CD14-positive monocyte (primary cell): Measurements from ENCODE around the gene MRNIP. TPM values are rescaled to one million over a fixed set of nuclear protein-coding genes. Genes with fewer than 3 reads are reported as not detected.

Experiments
- DNase-seq, 3 donors: peaks; one replicate each; pipeline ENCODE4 v3.0.0-alpha.2; 2011 to 2022
- H2AFZ ChIP-seq: 2 replicates; pipeline ENCODE4 v1.6.0; 2012; ENCODE audit warnings: mild to moderate bottlenecking, low read depth, low read length, inconsistent platforms; ENCODE audit not compliant: insufficient read depth, poor library complexity, severe bottlenecking
- H3K27ac ChIP-seq, 2 donors: 1 replicate in 1 of 2; 2 replicates in 1 of 2; pipeline ENCODE4 v1.5.1; 2012 to 2013; ENCODE audit warnings: low read length in 2 of 2, control low read depth in 1 of 2, inconsistent platforms in 1 of 2, low read depth in 1 of 2, mild to moderate bottlenecking in 1 of 2
- H3K27me3 ChIP-seq, 2 donors: one replicate each; pipeline versions ENCODE4 v1.6.0 to v1.6.1; 2011 to 2013; ENCODE audit warnings: low read length in 2 of 2; ENCODE audit not compliant: control insufficient read depth in 2 of 2, insufficient read depth in 2 of 2
- H3K36me3 ChIP-seq, 2 donors: replicated peaks in 1 of 2; 1 replicate in 1 of 2; 2 replicates in 1 of 2; pipeline versions ENCODE4 v1.5.1 to v1.6.1; 2012 to 2013; ENCODE audit warnings: low read length in 2 of 2, control low read depth in 1 of 2, inconsistent platforms in 1 of 2, mild to moderate bottlenecking in 1 of 2; ENCODE audit not compliant: insufficient read depth in 2 of 2, control insufficient read depth in 1 of 2
- H3K4me1 ChIP-seq, 2 donors: 1 replicate in 1 of 2; 2 replicates in 1 of 2; pipeline versions ENCODE4 v1.5.1 to v1.6.1; 2012 to 2013; ENCODE audit warnings: low read length in 2 of 2, control low read depth in 1 of 2, inconsistent platforms in 1 of 2, mild to moderate bottlenecking in 1 of 2, moderate library complexity in 1 of 2; ENCODE audit not compliant: insufficient read depth in 2 of 2, control insufficient read depth in 1 of 2
- H3K4me2 ChIP-seq: replicated peaks from 2 replicates; pipeline ENCODE3; 2012; ENCODE audit warnings: low read length, moderate library complexity, mild to moderate bottlenecking; ENCODE audit not compliant: poor library complexity, severe bottlenecking; ENCODE audit errors: extremely low read depth
- H3K4me3 ChIP-seq, 3 experiments: fragments of 200-600 bp in 1 of 3; sonication (generic) in 1 of 3; replicated peaks in 1 of 3; 1 replicate in 2 of 3; 2 replicates in 1 of 3; pipeline ENCODE4 v1.5.1; 2011 to 2013; ENCODE audit warnings: low read length in 3 of 3, mild to moderate bottlenecking in 3 of 3, control low read depth in 2 of 3, low read depth in 2 of 3, inconsistent platforms in 1 of 3, moderate library complexity in 1 of 3
- H3K79me2 ChIP-seq: 2 replicates; pipeline ENCODE4 v1.6.0; 2012; ENCODE audit warnings: mild to moderate bottlenecking, control low read depth, inconsistent platforms, low read length, moderate library complexity; ENCODE audit not compliant: insufficient read depth
- H3K9ac ChIP-seq: 2 replicates; pipeline ENCODE4 v1.6.0; 2017; ENCODE audit warnings: low read length, mild to moderate bottlenecking; ENCODE audit not compliant: insufficient read depth, poor library complexity, severe bottlenecking
- H3K9me3 ChIP-seq, 2 donors: replicated peaks in 1 of 2; 1 replicate in 1 of 2; 2 replicates in 1 of 2; pipeline versions ENCODE4 v1.5.1 to v1.6.1; 2012 to 2013; ENCODE audit warnings: low read length in 2 of 2, control low read depth in 1 of 2; ENCODE audit not compliant: control insufficient read depth in 1 of 2, insufficient read depth in 1 of 2
- H4K20me1 ChIP-seq: 2 replicates; pipeline ENCODE4 v1.6.0; 2012; ENCODE audit warnings: mild to moderate bottlenecking, low read length, control low read depth, moderate library complexity; ENCODE audit not compliant: insufficient read depth
- H3K27ac Mint-ChIP-seq, 7 donors: one replicate each; pipeline ENCODE4 v1.8.0; 2020; ENCODE audit warnings: mild to moderate bottlenecking in 7 of 7, mixed read lengths in 7 of 7, moderate library complexity in 6 of 7, inconsistent platforms in 2 of 7
- H3K27me3 Mint-ChIP-seq, 3 donors: one replicate each; pipeline ENCODE4 v1.8.0; 2021 to 2022; ENCODE audit warnings: low read depth in 3 of 3, mild to moderate bottlenecking in 3 of 3, mixed read lengths in 3 of 3, moderate library complexity in 3 of 3, inconsistent platforms in 1 of 3
- H3K36me3 Mint-ChIP-seq, 2 donors: one replicate each; pipeline ENCODE4 v1.8.0; 2020; ENCODE audit warnings: mixed read lengths in 2 of 2, inconsistent platforms in 1 of 2, mild to moderate bottlenecking in 1 of 2
- H3K4me1 Mint-ChIP-seq: one replicate; pipeline ENCODE4 v1.8.0; 2020; ENCODE audit warnings: mild to moderate bottlenecking, mixed read lengths
- H3K4me3 Mint-ChIP-seq, 2 donors: one replicate each; pipeline ENCODE4 v1.8.0; 2020; ENCODE audit warnings: mild to moderate bottlenecking in 2 of 2, mixed read lengths in 2 of 2, moderate library complexity in 1 of 2
- H3K9me3 Mint-ChIP-seq, 7 donors: one replicate each; pipeline ENCODE4 v1.8.0; 2020 to 2022; ENCODE audit warnings: mixed read lengths in 7 of 7, mild to moderate bottlenecking in 6 of 7, moderate library complexity in 6 of 7, inconsistent platforms in 2 of 7
- WGBS: methylation state at CpG from one replicate; pipeline ENCODE4 v1.1.5; 2013; ENCODE audit warnings: missing lambda C conversion rate; ENCODE audit not compliant: insufficient coverage; 5-methylcytosine and 5-hydroxymethylcytosine counted together
- intact Hi-C, 2 donors: fragments of 100-400 bp; cut with micrococcal nuclease; formaldehyde crosslinking; loops; one replicate each; pipeline versions ENCODE4 v1.15.0 to v1.15.1; 2023
- polyA plus RNA-seq, 3 donors: library from polyadenylated mRNA; depleted of rRNA in 1 of 3; unstranded in 2 of 3; stranded (reverse) in 1 of 3; fragments of 300-500 nt in 2 of 3; fragments of >200 nt in 1 of 3; fragmentation: Illumina TruSeq in 2 of 3; gene quantifications; 1 replicate in 2 of 3; 2 replicates in 1 of 3; pipeline ENCODE4 v1.2.3, GENCODE V29; 2012 to 2021
- TF ChIP-seq, protein P1 (sequence below): fragments of 200-600 bp; IDR thresholded peaks from one replicate; pipeline ENCODE4 v1.8.0; 2022; ENCODE audit warnings: antibody characterized with exemption, mild to moderate bottlenecking

The MRNIP gene
- polyA plus RNA-seq, 3 donors, result 1.2 to 23.0 (median 1.4) TPM

DNA sequence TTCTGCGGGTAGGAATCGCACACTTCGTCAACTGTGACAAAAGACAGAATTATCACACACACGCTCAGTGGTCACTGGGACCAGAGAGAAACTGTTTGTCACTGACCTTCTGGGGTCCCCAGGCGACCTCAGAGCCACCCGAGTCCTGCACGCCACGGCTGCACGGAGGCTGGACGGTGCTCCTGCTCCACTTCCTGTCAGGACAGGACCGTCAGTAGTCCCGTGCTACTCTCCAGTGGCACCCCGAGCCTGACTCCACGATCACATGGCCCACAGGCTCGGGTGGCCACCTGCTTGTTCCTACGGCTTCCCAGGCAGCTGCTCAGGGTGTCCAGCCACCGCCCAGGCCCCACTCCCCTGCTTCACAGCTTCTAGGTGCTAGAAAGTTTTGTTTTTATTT lies 17.9 kb downstream of the MRNIP start:
- no peak overlapping the region for H3K4me3 ChIP-seq
- Mint-ChIP-seq H3K27me3 (peaks cover 0 to 2% (median 0%) of the 10 kb centered on the region in 3 donors), H3K9me3 (peaks cover 3 to 9% (median 5%) of the 10 kb centered on the region in 7 donors), H3K27ac (peak overlapping the region in 1 of 7 donors; percentile 58), H3K36me3 (peaks cover 29 to 44% of the 10 kb centered on the region in 2 donors), H3K4me3 (no peak overlapping the region), H3K4me1 (peaks cover 22% of the 10 kb centered on the region)
- H3K36me3 ChIP-seq, result peaks cover 29 to 30% of the 10 kb centered on the region in 2 donors
- H4K20me1 ChIP-seq, result peaks cover 38% of the 10 kb centered on the region
- WGBS, result 91% methylated on average over 16 of the region's 17 CpGs
- intact Hi-C loops, result loop anchor here in 1 of 2 donors (10.0 kb wide), 1 partner anchor 64 kb away; the partner anchor contains the start of gene TBC1D9B
- H3K9ac ChIP-seq, result no peak overlapping the region
- no peak overlapping the region for H3K27ac ChIP-seq
- no peak overlapping the region for H3K4me2 ChIP-seq
- no peaks in the 10 kb centered on the region for H3K27me3 ChIP-seq
- no peaks in the 10 kb centered on the region for H3K79me2 ChIP-seq
- no peak overlapping the region for H2AFZ ChIP-seq
- no peak for DNase-seq
- TF ChIP-seq, protein P1, sequence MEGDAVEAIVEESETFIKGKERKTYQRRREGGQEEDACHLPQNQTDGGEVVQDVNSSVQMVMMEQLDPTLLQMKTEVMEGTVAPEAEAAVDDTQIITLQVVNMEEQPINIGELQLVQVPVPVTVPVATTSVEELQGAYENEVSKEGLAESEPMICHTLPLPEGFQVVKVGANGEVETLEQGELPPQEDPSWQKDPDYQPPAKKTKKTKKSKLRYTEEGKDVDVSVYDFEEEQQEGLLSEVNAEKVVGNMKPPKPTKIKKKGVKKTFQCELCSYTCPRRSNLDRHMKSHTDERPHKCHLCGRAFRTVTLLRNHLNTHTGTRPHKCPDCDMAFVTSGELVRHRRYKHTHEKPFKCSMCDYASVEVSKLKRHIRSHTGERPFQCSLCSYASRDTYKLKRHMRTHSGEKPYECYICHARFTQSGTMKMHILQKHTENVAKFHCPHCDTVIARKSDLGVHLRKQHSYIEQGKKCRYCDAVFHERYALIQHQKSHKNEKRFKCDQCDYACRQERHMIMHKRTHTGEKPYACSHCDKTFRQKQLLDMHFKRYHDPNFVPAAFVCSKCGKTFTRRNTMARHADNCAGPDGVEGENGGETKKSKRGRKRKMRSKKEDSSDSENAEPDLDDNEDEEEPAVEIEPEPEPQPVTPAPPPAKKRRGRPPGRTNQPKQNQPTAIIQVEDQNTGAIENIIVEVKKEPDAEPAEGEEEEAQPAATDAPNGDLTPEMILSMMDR, result no peak
- peaks cover 0 to 9% of the 10 kb centered on the region in 2 donors for H3K4me1 ChIP-seq
- peaks cover 0 to 4% of the 10 kb centered on the region in 2 donors for H3K9me3 ChIP-seq

DNA sequence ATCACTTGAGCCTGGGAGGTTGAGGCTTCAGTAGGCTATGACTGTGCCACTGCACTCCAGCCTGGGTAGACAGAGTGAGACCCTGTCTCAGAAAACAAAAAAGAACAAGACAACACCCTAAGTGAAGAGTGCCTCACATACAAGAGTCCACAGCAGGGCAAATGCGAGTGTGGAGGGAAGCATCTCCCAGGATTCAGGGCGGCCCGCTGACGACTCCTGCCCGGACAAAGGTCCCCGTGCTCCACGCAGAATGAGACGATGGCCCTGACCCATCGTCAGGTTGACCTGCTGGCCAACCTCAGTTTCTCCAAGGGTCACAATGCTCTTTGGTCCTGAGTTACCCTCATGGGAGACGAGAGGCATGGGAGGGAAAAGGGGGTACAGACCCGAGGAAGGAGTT lies 18.3 kb downstream of the MRNIP start:
- Histone ChIP-seq H3K9me3 (peaks cover 0 to 4% of the 10 kb centered on the region in 2 donors), H3K9ac (no peak overlapping the region), H3K79me2 (no peaks in the 10 kb centered on the region), H4K20me1 (peaks cover 38% of the 10 kb centered on the region), H3K4me1 (peaks cover 0 to 9% of the 10 kb centered on the region in 2 donors), H2AFZ (no peak overlapping the region), H3K4me2 (no peak overlapping the region), H3K36me3 (peaks cover 34% of the 10 kb centered on the region in 2 donors), H3K4me3 (no peak overlapping the region), H3K27me3 (no peaks in the 10 kb centered on the region), H3K27ac (no peak overlapping the region)
- peaks cover 0 to 2% (median 0%) of the 10 kb centered on the region in 3 donors for H3K27me3 Mint-ChIP-seq
- WGBS, result 94% methylated on average over 10 of the region's 11 CpGs
- peaks cover 22% of the 10 kb centered on the region for H3K4me1 Mint-ChIP-seq
- H3K4me3 Mint-ChIP-seq, result no peak overlapping the region
- peaks cover 3 to 8% (median 5%) of the 10 kb centered on the region in 7 donors for H3K9me3 Mint-ChIP-seq
- no peak for DNase-seq
- peaks cover 33 to 49% of the 10 kb centered on the region in 2 donors for H3K36me3 Mint-ChIP-seq
- intact Hi-C loops, result loop anchor here in 1 of 2 donors (10.0 kb wide), 1 partner anchor 64 kb away; the partner anchor contains the start of gene TBC1D9B
- H3K27ac Mint-ChIP-seq, result peak overlapping the region in 2 of 7 donors; percentile 10 to 81
- TF ChIP-seq, protein P1, result no peak
